Measurements from ENCODE around the gene PTHLH.

GRCh38 chr12:27931390-27931789, 41.1 kb downstream of the PTHLH start:
- TF ChIP-seq CTCF (IDR thresholded peaks at IDR 0.05) (no peak), POLR2A (IDR thresholded peaks at IDR 0.05) (no peak)
